NCI-H82 (cell line): Measurements from ENCODE around the gene MTRF1.
"Not testable (repeated sequence)": the region's sequence is repeated elsewhere in the genome, so short reads cannot be mapped to it uniquely, and the experiment has no call there.

Experiments
- DNase-seq: peaks from one replicate; lab custom pipeline; 2025; lab: John Stamatoyannopoulos, UW

MTRF1 gene

GRCh38 chr13:41282129-41282571 lies 18.8 kb upstream of the MTRF1 start:
- DNase-seq: no peak

DNA sequence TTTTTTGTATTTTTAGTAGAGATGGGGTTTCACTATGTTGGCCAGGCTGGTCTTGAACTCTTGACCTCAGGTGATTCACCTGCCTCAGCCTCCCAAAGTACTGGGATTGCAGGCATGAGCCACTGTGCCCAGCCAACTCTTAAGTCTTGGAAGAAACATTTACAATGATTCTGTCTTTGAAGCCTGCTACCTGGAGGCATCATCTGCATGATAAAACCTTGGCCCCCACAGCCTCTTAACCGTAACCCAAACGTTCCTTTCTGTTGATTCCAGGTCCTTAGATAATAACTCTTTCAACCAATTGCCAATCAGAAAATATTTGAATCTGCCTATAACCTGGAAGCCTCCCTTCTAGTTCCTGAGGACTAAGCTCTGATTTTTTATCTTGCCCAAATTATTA lies 15.8 kb upstream of the MTRF1 start:
- DNase-seq: not testable (repeated sequence)

- no peak for DNase-seq
These were observed 13.4 kb upstream of the MTRF1 start for GRCh38 chr13:41276824-41277223.

DNA sequence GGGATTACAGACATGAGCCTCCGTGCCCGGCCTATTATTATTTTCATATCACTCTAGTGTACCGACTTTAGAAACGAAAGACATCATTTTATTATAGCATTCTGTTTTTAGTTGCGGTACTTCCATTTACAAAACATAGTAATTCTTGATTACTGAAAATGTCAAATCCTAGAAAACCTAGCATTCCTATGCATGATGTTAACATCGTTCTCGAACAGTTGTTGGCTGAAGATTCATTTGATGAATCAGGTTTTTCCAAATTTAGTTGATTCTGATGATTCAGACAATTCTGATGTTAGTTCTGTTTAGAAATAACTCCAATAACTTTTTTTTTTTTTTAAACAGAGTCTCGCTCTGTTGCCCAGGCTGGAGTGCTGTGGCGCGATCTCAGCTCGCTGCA lies 11.5 kb upstream of the MTRF1 start:
- no peak for DNase-seq

DNA sequence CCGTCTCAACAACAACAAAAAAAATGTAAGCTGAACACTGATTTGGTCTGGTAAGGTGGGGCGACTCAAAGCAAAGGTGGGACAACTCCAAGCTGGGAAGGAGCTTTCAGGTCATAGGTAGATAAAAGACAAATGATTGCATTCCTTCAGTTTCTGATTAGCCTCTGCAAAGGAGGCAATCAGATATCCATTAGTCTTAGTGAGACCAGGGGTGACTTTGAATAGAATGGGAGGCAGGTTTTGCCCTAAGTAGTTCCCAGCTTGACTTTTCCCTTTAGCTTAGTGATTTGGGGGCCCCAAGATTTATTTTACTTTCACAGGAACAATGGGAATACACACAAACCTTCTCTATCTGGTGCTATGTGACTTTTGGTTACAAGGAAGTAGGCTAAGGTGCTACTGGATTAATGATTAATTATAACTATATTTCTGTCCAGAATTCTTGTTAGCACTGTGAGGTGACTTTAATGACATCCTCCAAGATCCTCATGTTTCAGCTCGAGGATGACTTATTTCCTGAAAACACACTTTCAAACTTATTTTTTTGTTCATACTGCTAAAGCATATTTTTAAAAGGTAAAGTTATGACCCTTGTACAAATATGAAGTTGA lies 10.6 kb upstream of the MTRF1 start:
- DNase-seq: no peak

GRCh38 chr13:41271456-41272285 lies 8.3 kb upstream of the MTRF1 start:
- no peak for DNase-seq

DNA sequence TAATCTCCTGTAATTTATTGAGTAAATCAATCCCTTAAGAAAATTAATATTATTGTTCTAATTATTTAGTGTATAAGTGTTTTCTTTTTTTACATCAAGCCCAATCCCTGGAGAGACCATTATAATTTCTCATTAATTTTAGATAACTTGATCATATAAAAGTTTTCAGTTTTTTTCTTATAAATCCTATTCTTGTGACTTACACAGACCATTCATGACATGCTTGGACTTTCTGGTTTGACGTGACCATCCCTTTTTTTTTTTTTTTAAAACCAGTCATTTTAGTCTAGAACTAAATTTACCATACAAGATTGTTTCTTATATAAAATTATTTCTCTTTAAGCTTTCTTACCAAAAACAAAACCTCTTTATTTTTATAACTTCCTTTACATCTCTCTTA lies 5.4 kb upstream of the MTRF1 start:
- DNase-seq: peak; percentile 46

DNA sequence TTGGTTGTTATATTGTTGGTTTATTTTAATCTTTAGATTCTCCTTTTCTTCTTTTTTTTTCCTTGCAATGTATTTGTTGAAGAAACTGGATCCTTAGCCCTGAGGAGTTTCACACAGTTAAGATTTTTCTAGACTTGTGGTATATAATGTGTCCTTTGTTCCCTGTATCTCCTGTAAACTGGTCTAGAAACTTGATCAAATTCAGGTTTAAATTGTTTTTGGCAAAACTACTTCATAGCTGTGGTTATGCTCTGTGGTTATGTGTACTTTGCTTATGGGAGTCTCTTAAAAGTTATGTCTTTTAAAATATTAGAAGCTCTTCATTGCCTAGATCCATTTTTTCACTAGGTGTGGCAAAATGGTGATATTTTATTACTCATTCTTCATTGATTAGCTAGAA lies 3.7 kb upstream of the MTRF1 start:
- no peak for DNase-seq

- DNase-seq: no peak
These were observed 3.4 kb downstream of the MTRF1 start for GRCh38 chr13:41259875-41260501.

DNA sequence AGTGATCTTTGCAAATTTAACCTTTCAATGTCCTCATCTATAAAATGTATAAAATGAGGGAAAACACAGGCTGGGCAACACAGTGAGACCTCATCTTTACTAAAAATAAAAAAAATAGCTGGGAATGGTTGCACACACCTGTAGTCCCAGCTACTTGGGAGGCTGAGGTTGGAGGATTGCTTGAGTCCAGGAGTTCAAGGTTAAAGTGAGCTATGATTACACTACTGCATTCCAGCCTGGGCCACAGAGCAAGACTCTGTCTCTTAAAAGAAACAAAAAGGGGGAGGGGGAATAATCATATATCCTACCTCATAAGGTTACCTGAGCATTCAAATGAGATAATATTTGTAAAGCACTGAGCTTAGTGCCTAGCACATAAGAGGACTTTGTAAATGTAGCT lies 5.8 kb downstream of the MTRF1 start:
- DNase-seq: no peak

DNA sequence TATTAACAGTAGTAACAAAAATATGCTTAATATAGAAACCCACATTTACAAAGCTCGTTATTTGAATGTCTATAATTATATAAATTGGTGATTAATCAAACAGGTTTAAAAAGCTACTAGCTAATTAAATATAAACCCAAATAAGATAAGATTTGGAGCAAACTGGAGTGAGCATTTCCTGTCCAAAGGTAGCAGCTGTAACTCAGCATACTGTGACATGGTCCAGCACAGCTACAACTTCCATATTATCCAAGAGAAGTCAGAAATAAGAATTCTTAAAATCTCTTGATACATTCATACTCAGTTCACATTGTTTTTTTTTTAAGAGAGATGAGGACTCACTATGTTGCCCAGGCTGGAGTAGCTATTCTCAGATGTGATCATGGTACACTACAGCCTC lies 8.5 kb downstream of the MTRF1 start:
- DNase-seq: no peak

DNA sequence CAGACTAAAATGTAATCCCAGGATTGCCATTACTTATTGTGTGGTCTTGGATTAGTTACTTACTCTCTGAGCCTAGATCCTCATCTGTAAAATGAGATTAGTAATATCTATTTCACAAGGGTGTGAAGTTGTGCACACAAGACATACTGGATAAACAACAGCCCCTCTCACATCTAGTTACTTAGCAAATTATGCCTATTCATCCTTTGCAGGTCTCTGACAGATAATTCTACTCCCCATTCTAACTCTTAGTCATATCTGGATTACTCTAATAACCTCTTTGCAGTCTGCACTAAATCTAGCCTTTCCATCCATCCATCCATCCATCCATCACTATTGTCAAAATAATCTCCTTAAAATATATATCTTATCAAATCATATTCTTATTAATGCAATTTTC lies 12.4 kb downstream of the MTRF1 start:
- peak; percentile 93 for DNase-seq

- DNase-seq: peak; percentile 76
These were observed 16.3 kb downstream of the MTRF1 start for GRCh38 chr13:41246969-41247680.

DNA sequence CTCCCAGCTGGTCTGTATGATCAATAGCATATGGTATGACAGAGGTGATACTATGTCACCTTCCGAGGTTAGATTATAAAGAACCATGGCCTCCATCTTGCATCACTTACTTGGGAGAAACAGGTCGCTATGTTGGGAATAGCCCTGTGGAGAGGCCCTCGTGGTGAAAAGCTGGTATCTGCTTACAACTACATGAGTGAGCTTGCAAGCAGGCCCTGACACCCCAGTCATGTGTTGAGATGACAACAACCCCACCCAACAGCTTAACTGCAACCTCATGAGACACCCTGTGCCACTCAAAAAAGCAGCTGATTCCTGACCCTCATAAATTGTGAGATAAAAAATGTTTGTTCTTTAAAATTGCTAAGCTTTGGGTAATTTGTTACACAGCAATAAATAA lies 18.8 kb downstream of the MTRF1 start:
- DNase-seq: no peak

DNA sequence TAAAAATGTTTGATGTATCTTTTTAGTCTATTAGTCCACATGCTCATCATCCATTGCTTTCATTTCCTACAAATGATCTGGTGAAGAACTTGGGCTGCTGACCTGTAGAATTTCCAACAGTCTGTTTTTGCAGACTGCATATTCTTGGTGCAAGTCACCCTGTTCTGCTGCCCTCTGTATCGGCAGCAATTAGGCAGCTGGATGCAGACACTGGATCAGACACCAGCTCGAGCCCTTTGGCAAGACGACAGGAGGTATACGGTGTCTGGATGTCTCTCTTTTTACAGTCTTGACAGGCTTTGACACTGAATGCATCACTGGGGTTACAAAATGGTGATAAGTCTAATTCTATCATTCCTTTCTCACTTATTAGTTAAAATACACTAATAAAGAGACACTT lies 21.8 kb downstream of the MTRF1 start:
- no peak for DNase-seq

- no peak for DNase-seq
These were observed 27.0 kb downstream of the MTRF1 start for GRCh38 chr13:41236369-41236768.

DNA sequence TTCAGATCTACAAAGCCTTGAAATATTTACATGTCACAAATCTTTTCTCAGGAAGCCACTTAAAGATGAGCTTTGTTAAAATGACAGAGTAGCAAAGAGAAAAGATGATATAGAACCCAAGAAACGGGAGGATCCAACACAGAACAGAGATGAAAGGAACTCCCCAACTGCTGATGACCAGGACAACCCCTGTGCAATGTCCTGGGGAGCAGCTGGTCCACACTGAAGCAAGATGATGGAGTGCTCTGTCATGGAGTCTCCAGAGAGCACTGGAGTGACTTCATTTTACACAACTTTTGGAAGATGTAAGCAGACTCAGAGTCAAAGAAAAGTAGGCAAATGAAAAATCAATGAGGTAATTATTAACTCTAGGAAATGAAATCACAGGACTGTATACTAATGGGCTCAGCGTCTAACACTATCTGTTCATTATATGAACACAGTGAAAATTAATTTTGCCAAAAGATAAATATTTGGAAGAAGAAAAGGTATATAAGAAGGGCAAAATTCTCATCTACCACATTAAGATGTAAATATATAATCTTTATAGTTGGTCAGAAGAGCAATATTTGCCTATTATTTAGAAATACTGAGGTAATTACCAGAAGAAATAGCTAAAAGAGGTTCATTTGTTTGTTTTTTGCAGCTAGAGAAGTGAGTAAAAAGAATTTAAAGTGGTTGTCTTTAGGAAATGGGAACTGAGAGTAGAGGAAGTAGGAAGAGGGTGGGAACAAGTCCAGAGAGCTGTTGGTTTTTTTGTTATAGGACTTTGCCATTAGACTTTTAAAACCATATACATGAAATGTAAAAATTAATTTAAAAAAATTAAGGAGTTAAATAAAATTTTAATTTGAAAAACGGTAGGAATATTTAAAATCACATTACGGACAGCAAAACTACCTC lies 30.5 kb downstream of the MTRF1 start:
- no peak for DNase-seq

GRCh38 chr13:41231786-41232185 lies 31.6 kb downstream of the MTRF1 start:
- no peak for DNase-seq

DNA sequence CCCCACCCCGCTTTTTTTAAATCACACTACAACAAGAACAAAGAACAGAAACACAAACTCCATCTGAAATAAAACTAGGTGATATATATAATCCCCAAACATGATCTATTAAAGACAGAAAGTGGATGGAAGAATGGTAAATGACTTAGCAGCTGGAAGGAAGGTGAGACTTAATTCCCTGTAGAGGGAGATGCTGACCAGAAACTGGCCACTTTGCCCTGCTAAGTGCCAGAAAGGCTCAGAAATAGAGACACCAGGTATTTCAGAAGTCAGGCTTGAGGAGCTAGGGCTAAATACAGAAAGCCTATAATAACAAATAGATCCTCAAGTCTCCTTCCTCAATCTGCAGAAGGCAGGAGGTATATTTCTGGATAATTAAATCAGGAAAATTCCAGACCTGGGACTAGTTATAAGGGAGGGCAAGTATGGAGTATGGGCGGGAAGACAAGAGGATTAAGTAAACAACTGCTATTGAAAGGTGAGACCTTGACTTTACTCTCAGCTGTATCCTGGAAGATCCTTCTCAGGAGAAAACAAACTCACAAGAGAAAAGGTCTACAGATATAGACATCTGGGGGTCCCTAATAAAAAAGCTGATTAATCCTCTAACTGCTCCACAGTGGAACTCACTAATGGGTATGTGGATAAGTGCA lies 32.2 kb downstream of the MTRF1 start:
- peak; percentile 29 for DNase-seq

DNA sequence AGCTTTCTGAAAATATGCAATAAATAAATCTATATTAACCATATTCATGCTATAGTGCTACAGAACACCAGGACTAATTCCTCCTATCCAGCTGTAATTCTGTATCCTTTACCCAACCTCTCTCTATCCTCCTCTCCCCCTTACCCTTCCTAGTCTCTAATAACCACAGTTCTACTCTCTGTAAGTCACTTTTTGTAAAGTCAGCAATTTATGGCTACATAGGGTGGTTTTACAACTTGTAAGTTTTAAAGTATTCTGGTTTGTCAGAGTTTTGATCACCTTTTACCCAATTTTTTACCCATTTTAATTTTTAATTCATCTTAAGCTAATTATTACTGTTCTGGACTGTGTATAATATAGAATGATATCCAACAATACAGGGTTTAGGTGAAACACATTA lies 34.0 kb downstream of the MTRF1 start:
- DNase-seq: no peak
